ENCODE measurements around the gene CYP2F1.
"Not testable (repeated sequence)": the region's sequence is repeated elsewhere in the genome, so short reads cannot be mapped to it uniquely, and the experiment has no call there.

The CYP2F1 gene

DNA sequence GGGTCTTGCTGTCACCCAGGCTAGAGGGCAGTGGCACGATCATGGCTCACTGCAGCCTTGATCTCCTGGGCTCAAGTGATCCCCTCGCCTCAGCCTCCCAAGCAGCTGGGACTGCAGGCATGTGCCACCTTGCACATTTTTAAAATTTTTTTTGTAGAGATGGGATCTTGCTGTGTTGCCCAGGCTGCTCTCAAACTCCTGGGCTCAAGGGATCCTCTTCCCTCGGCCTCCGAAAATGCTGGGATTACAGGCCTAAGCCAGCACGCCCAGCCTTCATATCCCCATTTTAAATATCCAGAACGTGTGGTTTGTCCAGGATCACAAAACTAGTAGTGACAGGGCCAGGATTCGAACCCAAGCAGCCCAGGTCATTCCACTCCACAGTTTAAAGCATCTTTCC is 13.1 kb downstream of the CYP2F1 start:
- DNase-seq, result not testable (repeated sequence)

DNA sequence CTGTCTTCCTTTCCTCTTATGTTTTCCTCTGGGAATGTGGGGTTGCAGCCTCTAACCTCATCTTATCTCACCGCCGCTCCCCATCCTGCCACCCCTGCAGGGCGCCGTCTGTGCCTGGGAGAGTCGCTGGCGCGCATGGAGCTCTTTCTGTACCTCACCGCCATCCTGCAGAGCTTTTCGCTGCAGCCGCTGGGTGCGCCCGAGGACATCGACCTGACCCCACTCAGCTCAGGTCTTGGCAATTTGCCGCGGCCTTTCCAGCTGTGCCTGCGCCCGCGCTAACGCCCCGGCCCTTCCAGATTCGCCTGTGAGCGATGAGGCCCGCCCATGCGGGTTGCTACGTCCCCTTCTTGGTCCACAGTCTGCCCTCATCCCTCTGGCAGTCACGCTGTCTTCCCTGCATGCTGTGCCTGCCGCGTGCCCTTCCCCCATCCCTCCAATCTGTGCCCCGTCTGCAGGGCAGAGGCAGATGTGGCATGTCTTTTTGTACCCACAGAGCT is 13.6 kb downstream of the CYP2F1 start:
- DNase-seq, result not testable (repeated sequence)

DNA sequence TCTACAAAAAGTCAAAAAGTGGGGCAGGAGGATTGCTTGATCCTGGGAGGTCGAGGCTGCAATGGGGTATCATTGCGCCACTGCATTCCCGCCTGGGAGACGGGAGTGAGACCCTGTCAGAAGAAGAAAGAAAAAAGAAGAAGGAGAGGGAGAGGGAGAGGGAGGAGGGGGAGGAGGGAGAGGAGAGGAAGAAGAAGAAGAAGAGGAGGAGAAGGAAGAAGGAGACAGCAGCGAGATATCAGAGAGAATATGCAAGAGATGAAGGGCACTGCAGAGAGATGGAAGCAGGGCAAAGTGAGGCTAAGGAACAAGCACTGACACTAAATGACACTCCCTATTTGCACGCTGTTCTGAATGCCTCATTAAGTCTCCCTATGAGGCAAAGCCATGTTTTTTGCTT is 14.5 kb downstream of the CYP2F1 start:
- DNase-seq, result no peak

DNA sequence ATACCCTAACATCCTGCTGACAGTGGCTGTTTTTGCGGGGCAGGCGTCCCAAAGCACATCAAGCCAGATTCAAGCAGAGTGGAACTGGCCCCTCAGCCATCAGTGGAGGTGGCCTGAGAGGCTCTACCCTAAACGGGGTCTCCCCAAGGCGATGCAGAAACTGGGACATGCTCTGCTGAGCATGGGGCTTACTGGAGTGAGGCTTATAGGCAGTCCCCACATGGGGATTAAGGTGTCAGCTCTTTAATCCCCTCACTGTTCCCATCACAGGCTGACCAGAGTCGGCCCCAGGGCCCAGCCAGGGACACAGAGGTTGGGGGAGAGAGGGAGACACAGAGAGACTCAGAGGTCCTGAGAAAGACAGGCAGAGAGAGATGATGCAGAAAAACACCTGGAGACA is 17.0 kb downstream of the CYP2F1 start:
- DNase-seq, result no peak

DNA sequence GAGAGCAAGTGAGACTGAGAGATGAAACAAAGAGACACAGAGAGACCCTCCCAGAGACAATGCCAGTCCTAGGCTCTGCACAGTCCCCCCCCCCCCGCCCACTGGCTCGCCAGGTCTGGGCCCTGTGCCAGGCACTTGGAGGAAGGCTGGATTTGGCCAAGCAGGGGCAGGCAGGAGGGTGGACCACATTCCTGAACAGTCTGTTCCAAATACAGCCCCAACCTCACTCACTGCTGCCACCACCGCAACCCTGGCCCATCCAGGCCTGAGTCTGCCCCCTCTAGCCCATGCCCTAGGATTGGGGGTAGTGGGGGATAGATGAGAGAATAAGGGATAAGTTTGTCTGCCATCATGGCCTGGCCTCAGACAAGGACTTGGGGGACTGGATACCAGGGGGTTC is 19.0 kb downstream of the CYP2F1 start:
- DNase-seq, result no peak

DNA sequence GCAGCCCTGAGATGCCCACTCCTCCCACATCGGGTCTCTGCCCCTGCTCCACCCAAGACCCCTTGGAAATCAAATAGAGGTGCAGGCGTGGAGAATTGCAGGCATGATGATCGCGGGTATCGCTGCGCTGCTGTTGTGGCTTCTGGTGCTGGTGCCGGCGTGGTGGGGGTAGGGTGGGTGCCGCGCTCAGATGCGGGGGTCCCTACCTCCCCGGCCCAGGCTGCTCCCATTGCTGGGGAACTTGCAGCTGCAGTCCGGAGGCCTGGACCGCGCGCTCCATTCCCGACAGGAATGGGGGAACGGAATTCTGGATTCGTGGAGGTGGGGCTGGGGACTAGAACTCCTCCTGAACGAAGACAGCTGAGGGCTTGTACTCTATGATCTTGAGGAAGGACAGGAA is 20.4 kb downstream of the CYP2F1 start:
- DNase-seq, result no peak

DNA sequence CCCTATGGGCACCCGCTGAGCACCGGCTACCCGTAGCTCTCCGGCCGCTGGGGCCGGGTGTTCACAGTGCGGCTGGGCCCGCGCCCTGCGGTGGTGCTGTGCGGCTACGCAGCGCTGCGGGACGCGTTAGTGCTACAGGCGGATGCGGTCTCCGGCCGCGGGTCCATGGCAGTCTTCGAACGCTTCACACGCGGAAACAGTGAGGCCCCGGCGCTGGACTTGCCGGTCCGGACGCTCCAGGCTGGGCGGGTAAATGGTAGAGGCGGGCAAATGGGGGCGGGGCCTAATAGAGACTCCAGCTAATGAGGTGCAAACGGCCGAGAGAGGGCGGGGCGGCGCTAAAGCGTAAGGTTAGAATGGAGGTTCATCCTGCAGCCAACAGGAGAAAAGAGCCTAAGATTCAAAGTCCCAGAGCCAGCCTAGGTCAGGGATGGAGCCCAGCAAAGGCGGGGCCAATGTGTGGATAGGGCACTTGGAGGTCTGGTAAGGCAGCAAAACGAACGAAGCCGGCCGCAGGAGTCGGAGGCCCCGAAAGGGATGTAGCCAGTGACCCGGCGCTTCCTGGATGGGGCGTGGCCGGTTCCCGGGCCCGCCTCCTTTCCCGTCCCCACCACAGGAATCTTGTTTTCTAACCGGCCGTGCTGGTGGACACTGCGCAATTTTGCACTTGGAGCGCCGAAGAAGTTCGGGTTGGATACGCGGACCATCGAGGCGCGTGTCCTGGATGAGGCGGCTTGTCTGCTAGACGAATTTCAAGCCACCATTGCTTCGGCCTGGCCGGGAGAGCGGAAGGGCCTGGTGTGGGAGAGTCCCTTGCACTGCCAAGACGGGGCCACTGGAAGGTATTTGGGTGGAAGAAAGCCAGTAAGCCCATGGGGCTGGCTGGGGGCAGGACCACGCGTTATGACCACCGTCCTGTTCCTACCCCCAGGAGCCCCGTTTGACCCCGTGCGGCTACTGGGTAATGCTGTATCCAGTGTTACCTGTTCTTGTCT is 21.5 kb downstream of the CYP2F1 start:
- not testable (repeated sequence) for DNase-seq

DNA sequence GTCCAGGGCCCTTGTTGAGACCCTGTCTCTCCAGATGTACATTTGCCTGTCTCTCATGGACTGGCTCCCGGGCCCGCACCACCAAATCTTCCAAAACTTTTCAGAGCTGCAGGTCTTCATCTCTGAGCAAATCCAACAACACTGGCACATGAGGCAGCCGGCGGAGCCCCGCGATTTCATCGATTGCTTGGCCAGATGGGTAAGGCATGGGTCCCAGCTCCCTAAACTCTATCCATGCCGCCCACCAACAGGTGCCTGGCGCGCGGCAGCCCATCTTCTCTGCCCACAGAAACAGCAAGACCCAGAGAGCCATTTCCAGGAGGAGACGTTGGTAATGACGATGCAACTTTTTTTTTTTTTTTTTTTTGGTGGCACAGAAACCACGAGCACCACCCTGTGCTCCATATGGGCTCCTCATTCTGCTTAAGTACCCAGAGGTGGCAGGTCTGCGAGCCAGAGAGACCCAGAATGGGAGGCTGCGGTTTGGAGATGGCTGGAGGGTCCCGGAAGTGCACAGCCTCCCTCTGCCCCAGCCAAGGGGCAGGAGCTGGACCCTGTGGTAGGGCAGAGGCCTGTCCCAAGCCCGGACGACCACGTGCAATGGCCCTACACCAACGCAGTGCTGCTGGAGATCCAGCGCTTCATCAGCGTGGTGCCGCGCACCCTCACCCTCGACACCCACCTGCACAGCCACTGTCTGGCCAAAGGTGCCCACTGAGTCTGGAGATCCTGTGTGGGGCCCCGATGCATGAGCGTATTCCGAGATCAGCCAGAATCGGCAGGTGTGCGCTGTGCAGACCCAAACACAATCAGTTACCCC is 22.6 kb downstream of the CYP2F1 start:
- no peak for DNase-seq

DNA sequence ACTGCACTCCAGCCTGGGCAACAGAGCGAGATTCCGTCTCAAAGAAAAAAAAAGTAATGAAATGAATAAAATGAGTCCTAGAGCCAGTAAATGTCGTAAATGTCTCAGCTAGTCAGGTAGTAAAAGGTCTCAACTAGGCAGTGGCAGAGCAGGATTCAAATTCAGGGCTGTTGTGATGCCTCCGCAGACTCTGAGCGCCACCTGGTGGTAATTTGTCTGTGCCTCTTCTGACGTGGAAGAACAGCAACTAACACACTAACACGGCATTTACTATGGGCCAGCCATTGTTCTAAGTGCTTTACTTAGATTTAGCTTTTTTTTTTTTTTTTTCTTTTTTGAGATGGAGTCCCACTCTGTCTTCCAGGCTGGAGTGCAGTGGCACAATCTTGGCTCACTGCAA is 30.2 kb downstream of the CYP2F1 start:
- DNase-seq, result no peak

DNA sequence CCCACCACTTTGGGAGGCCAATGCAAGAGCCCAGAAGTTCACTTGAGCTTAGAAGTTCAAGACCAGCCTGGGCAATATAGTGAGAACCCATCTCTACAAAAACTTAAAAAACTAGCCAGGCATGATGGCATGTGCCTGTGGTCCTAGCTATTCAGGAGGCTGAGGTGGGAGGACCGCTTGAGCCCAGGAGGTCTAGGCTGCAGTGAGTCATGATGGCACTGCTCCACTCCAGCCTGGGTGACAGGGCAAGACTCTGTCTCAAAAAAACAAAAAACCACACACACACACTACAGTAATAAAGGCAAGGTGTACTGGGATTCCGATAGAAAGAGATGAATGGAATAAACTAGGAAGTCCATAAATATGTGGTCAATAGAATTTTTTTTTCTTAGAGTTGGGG is 35.6 kb downstream of the CYP2F1 start:
- no peak for DNase-seq

DNA sequence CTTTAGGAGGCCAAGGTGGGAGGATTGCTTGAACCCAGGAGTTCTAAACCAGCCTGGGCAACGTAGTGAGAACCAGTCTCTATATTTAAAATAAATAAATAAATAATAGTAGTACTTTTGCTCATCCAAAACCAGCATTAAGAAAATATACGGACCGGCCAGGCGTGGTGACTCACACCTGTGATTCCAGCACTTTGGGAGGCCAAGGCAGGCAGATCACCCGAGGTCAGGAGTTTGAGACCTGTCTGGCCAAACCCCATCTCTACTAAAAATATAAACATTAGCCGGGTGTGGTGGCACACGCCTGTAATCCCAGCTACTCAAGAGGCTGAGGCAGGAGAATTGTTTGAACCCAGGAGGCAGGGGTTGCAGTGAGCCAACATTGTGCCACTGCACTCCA is 36.8 kb downstream of the CYP2F1 start:
- DNase-seq, result not testable (repeated sequence)

DNA sequence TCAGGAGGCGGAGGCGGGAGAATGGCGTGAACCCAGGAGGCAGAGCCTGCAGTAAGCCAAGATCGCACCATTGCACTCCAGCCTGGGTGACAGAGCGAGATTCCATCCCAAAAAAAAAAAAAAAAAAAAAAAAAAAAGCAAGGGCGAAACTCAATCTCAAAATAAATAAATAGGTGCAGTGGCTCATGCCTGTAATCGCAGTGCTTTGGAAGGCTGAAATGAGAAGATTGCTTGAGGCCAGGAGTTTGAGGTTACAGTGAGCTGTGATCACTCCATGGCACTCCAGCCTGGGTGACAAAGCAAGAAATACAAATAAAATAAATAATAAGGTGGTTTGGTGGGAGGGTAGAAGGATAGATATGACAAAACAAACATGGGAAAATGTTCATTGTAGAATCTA is 39.8 kb downstream of the CYP2F1 start:
- no peak for DNase-seq

DNA sequence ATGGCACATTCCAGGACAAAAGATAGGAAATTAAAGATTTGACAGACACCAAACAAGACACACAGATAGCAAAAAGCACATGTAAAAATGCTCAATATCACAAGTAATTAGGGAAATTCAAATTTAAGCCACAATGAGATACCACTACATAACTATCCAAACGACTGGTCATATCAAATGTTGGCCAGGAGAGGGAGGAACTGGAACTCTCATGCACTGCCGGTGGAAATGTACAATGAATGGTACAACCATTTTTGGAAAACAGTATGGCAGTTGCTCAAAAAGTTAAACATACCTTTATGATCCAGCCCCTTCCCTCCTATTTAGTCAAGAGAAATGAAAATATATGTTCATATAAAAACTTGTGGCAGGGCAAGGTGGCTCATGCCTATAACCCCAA is 42.0 kb downstream of the CYP2F1 start:
- DNase-seq, result no peak

DNA sequence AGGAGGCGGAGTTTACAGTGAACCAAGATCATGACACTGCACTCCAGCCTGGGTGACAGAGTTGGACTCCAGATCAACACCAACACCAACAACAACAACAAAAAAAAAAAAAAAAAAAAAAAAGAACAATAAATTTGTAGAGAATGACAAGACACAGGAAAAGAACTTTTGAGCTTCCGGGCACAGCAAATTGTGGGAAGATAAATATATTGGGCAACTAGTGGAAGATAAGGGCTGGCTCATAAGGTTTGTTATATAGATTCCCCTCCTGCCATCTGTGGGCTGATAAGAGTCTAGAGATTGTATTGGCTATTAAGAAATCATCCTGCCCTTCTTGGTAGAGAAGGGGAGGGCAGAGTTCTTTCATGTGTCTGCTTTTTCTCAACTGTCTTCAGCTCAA is 45.6 kb downstream of the CYP2F1 start:
- no peak for DNase-seq

DNA sequence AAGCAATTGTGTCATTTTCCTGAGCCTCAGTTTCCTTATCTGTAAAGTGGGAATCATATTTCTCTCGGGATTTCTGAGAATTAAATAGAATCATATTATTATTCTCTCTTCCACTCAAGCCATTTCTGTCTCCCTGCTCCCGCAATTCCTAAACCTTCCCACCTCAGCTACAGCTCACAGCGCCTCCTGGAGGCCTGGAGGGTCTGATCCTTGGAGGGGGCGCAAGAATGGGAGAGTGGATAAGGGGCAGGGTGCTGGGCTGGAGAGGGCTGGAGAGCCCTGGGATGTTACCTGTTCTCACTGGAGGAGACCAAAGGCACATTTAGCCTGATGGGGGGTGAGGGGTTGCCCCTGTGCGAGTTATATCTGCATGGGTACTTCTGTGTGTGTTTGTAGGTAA is 47.7 kb downstream of the CYP2F1 start:
- no peak for DNase-seq

DNA sequence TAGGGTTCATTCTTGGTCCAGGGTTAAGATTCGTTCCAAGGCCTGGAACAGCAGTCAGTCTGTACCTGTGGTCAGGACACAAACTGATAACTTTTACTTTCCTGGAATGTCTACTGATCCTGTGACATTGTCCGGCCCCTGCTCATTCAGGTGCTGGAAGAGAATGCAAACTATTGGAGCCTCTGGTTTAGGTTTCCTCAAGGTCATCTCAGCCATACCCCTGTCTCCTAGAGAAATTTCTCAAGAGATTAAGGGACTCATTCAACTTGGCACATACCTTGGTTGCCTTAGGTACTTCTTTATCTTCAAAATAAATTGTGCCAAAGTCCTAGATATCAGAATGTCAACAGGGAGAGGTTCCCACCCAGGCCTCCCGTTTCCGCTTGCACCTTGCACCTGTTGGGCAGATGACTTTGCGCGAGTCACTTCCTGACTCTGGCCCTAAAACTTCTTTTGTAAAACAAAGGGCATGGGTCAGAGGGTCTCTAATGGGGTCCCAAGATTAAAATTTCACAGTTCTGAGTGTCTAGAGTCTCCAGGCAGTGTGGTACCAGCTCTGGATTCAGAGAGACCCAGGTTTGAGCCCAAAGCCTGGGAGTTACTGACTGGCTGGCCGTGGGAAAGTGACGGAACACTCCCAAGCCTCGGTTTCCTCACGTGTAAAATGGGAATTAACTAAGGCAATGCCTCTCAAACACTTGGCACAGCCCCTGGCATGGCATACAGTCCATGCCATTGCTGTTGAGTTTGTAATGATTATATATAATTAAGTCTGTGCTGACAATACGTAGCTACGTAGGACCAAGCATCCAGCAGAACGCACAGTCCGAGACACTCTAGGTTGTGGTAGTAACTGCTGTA is 52.9 kb downstream of the CYP2F1 start:
- no peak for DNase-seq

DNA sequence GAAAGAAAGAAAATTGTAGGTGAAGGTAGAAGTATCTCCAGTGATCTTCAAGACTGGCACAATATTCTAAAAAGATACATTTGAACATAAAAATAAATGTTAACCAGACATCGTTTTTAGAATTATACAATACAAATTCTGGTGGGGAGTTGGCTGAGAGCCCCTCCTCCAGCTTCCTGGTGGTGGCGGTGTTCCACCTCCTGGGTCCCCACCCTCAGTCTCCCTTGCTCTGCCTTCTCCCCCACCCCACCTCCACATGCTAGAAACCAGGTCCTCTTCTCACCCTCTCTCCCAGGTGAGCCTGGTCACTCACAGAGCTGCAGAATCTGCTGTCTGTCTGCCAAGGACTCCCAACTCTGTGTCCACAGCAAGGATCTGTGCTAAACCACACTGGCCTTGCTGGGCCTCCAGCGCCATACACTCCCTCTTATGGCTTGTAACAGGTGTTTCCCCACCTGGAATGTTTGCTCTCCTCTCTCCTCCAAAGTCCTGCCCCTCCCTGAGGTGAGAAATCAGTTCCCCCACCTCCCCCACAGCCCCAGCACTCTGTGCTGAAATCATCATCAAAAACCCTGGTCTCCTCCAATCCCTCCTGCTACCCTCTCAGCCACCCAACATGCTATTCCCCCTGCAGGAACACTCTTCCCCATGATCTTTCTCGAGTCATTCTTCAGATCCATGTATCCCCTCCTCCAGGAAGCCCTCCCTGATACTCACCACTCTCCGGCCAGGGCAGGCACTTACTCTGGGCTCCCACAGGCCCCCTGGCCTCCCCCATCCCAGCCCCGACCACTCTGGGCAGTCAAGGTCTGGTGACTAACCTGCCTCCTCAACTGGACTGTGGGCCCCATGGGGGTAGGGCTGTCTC is 58.3 kb downstream of the CYP2F1 start:
- DNase-seq, result no peak

DNA sequence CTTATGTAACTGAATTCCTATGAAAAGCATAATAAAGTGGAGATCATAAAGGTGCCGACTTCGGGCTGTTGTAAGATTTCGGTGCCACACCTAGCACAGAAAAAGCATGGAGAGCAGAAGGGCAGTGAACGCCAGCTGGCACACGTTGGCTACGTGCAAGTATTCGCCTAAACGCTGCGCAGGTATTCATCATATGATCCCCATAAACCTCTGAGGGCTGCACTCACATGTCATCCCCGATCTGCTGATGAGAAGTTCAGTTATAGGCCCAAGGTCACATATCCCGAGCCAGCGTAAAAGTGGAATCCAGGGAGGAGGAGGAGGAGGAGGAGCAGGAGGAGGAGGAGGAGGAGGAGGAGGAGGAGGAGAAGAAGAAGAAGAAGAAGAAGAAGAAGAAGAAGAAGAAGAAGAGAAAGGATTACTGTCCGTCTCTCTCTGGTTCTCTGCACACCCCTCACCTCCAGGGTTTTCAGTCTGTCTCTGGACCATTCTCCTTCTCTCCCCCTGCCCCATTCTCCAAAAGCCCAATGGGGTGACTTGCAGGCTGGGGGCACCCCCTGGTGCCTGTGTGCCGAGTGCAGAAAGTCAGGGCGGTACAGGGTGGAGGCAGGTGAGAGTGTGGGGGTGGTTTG is 60.2 kb downstream of the CYP2F1 start:
- no peak for DNase-seq

DNA sequence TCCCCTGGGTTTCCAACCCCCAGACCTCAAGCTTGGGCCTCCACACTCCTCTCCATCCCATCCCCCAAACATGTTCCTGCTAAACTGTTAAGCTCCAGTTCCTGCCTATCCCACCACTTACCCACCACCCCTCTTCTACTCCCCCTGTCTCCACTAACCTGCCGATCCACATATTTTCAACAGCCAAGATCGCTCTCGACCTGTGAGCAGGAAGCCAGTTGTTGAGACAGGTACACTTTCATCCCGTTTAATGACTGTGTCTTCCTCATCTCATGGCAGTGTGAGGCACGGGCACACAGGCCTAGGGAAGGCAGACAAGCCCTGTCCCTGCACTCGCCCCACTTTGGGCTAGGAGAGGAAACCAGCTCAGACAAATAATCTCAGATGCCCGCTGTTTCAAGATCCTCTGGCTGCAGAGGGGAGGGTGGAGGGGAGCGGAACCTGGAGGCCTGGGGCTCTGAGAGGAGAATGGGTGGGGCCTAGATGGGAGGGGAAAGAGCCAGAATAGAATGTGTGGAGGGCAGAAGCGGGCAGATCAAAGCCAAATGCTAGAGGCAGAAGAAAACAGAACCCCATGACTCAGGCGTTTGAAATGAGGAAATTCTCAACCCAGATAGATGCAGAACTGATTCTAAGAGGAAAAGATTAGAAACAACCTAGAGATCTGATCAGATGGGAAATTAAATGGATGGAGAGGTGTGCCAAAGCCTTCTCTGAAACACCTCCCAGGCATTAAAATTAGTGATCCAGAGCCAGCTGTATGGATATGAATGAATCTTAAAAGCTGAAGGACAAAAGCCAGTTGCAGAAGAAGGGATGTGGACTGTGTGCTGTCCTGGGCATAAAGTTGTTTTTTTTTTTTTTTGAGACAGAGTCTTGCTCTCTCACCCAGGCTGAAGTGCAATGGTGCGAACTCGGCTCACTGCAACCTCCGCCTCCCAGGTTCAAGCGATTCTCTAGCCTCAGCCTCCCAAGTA is 61.9 kb downstream of the CYP2F1 start:
- no peak for DNase-seq

All from NCI-H510A (cell line).